GM12892 (cell line): Measurements from ENCODE around the gene LHCGR.

Source experiments
- POLR2A ChIP-seq: IDR thresholded peaks from 2 replicates; pipeline ENCODE4 v1.6.1; 2011; ENCODE audit warnings: low read depth, low read length, control low read depth
- POLR2AphosphoS5 ChIP-seq: IDR thresholded peaks from 2 replicates; pipeline ENCODE4 v1.6.1; 2011; ENCODE audit warnings: low read depth, low read length, control low read depth
- TAF1 ChIP-seq: IDR thresholded peaks from 2 replicates; pipeline ENCODE4 v1.6.1; 2011; ENCODE audit warnings: low read depth, mild to moderate bottlenecking, control low read depth, low read length, borderline replicate concordance

DNA sequence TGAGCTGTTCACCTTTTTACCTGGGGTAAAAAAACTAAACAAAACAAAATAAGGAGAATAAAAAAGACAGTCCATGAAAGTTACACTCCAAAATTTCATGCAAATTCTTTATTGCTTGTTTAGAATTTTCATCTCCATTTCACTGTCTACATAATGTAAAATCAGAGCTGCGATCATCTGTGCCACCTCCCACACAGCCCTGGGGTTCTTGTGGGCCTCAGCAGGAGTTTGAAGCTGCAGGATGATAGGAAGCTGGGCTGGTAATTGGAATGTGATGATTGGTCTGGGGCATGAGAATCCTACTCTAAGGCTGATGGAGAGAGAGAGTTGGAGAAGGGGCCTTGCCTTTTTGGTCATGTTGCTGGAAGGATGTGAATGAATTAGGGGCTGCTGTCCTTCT lies 4.2 kb upstream of the LHCGR start:
- TF ChIP-seq POLR2A (no peak), POLR2AphosphoS5 (no peak), TAF1 (no peak)
